ENCODE data around the gene CPHXL2.

Gene CPHXL2

DNA sequence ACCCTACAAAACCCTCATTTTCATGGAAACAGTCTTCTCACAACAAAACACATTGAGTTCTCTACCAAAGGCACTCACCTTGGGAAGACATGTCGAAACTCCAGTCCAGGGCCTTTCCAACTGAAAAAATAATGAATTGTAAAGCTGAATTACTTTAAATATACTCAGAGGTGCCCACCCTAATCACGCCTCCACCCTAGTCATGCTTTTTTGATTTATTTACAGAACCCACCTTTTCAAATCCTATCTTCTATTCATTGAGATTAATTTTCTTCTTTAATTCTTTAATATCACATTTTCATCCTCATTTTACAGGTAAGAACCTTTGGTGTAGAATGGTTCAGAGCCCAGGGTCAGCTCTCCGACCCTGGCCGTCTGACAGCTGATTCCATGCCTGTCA lies at the start of gene CPHXL2:
Gene CPHXL2, minus strand, starts transcription at position 101 of the 400 bp plus-strand sequence. Its CDS starts 10 bp downstream, at position 91.
- no peak for DNase-seq

DNA sequence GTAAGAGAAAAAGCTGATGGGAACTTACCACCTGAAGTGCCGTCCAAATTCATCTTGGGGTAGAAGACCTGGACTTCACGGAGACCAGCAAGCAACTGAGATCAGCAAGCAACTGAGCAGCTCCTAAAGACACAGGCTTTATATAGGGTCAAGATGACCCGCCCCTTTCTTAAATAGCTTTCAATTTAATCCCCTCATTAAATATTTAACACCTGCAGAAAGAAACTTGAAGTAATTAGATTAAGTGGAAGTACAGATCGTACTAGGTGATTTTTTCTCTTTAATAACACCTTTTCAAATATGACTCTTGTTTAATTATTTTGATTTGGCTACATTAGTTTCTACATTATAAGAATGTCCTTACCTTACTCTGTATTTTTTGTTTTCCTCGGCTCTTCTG lies 49.6 kb upstream of the CPHXL2 start, which contains the start of gene CPHXL:
Gene CPHXL, minus strand, starts transcription at position 101 of the 400 bp plus-strand sequence. Its CDS starts 48 bp downstream, at position 53.
- no peak for DNase-seq

DNA sequence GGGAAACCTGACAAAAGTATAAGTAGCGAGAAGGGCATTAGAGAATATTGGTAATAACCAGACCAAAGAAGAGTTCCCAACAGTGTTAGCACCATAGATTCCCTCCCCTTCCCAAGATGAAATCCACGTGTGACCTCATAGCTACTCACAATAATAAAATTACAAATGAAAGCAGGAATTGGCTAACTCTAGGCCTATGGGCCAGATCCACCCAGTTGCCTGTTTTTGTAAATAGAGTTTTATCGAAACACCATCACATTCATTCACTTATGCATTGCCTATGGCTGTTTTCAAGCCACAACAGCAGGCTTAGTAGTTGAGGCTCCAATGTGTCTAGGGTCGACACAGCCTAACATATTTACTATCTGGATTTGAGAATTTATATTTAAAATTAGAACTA lies 41.6 kb upstream of the CPHXL2 start:
- DNase-seq, result no peak

DNA sequence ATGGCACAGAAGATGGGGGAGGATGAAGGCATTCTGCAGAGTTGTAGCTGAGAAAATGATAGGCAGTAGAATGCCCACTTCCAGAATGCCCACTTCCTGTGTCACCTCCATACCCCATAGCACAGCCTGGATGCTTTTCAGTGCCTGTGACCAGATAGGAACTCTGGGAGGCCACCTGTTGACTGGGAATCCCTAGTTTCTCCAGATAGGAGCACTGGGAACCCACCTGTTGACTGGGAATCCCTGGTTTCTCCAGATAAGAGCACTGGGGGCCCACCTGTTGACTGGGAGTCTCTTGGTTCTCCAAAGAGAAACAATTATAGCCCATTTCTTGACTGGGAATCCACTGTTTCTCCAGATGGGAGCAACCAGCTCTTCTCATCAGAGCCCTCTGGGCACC lies 37.9 kb upstream of the CPHXL2 start:
- DNase-seq, result no peak

DNA sequence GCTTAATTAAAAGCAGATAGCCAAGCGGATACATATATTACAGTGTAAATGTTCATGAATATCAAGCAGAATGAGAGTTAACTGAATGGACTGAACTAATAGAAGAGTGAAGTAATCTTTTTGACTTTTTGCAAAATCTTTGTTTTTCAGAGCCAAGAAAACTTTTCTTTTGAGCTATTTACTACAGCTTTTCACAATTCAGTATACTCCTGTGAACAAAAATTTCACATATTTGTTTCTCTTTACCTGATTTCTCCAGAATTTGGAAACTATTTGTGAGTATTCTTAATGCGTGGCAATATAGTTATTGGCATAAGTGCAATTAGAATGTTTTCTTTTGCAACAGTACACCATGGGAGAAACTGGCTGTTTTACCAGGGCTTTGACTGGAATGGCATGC lies 33.5 kb upstream of the CPHXL2 start:
- DNase-seq, result no peak

DNA sequence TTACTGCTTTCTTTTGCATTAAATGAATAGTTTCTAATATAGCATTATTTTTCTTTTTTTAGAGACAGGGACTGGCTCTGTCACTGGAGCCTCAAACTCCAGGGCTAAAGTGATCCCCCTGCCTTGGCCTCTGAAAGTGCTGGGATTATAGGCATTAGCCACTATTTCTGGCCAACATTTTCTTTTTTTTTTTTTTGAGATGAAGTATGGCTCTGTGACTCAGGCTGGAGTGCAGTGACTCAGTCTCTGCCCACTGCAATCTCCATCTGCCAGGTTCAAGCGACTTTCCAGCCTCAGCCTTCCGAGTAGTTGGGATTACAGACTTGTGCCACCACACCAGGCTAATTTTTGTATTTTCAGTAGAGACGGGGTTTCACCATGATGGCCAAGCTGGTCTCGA lies 26.5 kb upstream of the CPHXL2 start:
- peak; percentile 5 for DNase-seq

DNA sequence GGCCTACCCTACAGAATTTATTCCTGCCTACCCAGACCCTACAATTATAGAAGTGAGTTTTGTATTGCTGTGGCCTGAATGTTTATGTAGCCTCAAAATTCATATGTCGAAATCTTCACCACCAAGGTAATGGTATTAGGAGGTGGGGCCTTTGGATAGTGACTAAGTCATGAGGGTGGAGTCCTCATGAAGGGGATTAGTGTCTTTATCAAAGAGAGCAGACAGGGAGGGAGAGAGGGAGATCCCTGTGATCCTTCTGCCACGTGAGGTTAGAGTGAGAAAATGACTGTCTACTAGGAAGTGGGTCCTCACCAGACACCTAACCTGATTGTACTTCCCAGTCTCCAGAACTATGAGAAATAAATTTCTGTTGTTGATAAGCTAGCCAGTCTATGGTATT lies 25.4 kb upstream of the CPHXL2 start:
- DNase-seq, result no peak

DNA sequence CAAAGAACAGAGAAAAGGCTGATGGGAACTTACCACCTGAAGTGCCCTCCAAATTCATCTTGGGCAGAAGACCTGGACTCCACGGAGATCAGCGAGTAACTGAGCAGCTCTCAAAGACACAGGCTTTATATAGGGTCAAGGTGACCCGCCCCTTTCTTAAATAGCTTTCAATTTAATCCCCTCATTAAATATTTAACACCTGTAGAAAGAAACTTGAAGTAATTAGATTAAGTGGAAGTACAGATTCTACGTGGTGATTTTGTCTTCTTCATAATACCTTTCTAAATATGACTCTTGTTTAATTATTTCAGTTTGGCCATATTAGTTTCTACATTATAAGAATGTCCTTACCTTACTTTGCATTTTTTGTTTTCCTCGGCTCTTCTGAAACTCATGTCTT lies 24.6 kb upstream of the CPHXL2 start, which contains the start of gene DUXB:
Gene DUXB, minus strand, starts transcription at position 101 of the 400 bp plus-strand sequence. Its CDS starts 43 bp downstream, at position 58.
- DNase-seq, result no peak

DNA sequence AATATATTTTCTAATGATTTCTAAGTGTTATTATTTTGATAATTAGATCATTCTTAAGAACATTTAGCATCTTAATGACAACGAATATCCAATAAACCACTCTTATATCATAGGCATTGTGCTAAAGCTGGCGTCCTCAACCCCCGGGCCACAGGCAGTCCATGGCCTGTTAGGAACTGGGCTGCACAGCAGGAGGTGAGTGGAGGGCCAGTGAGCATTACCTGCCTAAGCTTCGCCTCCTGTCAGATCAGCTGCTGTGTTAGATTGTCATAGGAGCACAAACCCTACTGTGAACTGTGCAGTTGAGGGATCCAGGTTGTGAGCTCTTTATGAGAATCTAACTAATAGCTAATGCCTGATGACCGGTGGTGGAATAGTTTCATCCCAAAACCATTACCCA lies 20.8 kb upstream of the CPHXL2 start:
- no peak for DNase-seq

DNA sequence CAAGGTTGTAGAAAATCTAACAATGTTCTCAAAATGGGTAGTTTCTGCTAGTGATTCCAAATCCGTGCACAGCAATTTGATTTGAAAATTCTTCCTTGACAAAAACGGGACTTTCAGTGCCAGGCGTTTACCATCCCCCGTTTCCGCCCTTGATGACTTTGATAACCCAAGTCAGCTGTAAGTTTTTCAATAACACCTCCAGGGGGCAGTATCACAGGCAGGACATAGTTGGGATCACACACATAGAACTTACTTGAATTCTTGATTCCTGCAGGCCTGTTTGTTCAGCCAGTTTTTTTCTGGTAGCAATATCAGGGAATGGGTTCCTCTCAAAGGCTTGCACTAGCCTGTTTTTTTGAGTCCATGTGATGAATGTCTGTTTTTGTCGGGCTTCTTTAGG lies 18.9 kb upstream of the CPHXL2 start:
- no peak for DNase-seq

DNA sequence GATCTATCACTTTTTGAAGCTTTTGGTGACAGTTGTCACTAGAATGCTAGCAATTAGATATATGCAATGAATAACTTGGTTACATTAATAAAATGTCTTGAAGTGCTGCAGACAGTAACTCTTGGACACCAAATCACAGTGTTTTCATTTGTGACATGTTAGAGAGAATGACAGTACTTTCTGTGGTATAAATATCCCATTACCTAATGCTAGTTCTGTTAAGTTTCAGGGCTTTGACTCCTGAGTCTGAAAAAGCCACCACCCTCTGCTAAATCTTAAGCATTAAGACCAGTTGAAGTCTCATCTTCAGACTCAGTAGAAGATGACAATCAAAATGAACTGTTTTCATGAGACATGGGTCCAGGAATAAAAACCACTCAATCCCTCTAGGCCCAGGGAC lies 10.6 kb upstream of the CPHXL2 start:
- no peak for DNase-seq

DNA sequence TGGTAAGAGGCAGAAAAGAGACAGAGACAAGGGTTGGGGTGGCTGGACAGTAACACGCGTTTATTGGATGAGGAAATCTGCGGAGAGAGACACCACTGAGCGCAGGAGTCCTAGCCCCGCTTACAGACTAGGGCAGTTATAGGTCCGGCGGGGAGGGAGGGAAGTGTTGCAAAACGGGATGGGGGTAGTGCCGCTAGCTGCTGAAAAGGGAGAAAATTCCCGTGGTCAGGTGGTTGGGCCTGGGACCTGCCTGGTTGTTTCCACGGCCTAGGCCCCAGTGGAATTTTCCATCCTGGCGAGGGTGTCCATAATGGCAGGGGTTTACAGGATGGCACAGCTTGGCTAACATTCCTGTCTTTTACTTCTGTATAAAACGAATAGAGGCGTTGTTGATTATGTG lies 5.5 kb upstream of the CPHXL2 start:
- no peak for DNase-seq

DNA sequence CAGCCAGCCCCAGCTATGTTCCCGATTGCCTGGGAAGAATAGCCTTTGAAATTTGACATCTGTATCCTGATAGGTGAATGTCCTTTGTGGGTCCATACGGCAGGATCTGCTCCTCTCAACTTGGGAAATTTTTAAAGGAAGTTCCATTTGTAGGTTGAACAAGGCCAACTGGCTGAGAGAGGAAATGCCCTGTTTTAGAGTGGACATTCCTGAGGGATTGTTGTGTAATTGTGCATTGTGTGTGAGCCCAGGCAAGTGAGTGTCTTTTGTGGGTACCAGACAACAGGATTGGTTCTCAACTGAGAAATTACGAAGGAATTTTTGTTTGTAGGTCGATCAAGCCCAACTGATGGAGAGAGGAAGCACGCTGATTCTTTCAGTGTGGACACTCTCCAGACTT lies 2.6 kb upstream of the CPHXL2 start:
- DNase-seq, result no peak

DNA sequence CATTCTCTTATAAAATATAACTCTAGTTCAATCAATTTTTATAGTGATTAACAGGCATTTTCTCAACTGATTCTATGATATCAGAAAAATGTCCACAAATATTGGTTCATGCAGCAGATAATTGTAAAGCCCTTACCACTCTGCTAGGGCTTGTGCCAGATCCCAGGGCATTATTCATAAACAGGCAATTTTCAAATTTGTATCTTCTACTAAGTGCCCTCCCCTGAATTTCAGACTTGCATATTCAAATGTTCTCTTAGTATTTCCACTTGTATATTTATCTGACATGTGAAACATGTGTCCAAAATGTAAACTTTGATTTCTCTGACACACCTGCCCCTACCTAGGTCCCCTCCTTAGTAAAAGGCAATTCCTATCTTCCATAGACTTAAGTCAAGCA lies 9.3 kb downstream of the CPHXL2 start:
- no peak for DNase-seq

DNA sequence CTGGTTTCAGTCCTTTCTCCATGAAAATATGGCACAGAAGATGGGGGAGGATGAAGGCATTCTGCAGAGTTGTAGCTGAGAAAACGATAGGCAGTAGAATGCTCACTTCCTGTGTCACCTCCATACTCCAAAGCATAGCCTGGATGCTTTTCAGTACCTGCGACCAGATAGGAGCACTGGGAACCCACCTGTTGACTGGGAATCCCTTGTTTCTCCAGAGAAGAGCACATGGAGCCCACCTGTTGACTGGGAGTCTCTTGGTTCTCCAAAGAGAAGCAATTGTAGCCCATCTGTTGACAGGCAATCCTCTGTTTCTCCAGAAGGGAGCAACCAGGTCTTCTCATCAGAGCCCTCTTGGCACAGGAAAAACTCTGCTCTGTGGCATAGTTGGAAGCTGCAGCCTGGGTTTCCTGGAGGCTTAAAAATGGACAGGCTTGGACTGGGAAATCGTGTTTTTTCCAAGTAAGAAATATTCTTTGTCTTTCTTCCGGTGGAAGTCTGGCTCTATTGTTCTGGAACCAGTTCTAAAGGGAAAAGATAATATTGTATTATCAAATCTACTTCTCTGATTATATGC lies 16.0 kb downstream of the CPHXL2 start:
- no peak for DNase-seq

DNA sequence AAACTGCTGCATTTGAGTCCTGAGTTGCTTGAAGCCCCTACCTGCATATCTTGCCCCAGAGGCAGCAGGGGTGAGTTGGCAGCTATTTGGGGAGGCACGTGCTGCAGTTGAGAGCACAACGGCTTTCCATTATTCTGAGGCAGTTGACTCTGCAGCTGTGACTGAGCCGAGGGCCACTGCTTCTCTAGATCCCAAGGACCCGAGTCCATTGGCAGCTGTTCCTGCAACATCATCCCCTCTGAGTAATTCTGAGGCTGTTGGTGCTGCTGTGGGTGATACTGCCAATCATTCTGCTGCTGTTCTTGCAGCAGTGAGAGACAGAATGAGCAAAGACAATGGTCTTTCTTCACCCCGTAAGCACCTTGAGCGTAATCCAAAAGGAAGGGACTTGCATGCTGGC lies 16.5 kb downstream of the CPHXL2 start:
- no peak for DNase-seq

DNA sequence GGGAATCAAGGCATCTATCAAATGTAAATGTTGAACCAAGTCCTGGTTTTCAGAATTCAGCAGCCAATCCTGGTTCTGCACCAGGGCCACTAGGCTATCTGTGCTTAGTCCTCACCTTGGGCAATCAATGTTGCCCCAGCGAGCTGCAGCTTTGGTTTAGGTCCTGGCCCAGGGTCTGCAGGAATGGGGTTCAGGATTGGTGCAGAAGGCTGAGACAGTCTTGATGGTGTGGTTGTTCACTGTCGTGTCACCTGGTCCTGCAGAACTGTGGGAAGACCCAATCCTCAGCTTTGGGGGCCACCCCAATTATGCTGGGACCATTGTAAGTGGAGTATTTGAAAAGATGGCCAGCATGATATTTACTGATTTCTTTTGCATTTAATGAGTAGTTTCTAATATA lies 18.6 kb downstream of the CPHXL2 start:
- no peak for DNase-seq

DNA sequence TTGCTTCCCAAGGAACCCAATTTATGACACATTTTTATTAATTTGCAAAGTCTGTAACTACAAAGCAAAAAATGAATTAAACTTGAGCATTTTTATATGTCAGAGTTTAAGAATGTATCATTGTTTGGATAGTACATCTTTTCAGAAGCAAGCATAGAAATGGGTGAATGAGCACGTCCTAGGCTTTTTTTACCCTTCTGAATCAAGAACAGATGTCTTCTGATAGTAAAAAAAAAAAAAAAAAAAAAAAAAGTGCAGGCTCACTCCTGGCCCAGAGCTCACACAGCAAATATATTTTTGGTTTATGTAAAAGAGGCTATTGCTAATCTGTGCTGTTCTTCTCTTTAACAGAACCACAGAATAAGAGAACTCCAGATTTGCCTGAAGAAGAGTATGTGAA lies 22.9 kb downstream of the CPHXL2 start:
- peak; percentile 12 for DNase-seq

DNA sequence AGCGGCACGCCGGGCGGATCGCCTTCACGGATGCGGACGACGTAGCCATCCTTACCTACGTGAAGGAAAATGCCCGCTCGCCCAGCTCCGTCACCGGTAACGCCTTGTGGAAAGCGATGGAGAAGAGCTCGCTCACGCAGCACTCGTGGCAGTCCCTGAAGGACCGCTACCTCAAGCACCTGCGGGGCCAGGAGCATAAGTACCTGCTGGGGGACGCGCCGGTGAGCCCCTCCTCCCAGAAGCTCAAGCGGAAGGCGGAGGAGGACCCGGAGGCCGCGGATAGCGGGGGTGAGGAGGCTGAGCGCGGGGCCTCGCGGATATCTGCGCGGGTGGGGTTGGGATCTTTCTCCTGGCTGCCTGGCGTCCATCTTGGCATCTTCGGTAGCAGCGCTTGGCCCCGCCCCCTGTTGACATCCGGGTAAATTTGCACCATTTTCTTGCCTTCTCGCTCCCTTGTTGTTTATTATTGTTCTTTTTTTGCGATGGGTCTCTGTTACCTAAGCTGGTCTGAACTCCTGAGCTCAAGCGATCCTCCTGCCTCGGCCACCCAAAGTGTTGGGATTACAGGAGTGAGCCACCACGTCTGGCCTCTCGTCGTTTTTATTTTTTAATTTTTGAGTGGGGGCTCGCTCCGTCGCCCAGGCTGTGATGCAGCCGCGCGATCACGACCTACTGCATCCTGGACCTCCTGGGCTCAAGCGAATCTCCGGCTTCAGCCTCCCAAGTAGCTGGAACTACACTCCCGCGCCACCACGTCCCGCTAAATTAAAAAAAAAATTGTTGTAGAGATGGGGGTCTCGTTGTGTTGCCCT lies 28.3 kb downstream of the CPHXL2 start:
- DNase-seq, result peak; percentile 72

DNA sequence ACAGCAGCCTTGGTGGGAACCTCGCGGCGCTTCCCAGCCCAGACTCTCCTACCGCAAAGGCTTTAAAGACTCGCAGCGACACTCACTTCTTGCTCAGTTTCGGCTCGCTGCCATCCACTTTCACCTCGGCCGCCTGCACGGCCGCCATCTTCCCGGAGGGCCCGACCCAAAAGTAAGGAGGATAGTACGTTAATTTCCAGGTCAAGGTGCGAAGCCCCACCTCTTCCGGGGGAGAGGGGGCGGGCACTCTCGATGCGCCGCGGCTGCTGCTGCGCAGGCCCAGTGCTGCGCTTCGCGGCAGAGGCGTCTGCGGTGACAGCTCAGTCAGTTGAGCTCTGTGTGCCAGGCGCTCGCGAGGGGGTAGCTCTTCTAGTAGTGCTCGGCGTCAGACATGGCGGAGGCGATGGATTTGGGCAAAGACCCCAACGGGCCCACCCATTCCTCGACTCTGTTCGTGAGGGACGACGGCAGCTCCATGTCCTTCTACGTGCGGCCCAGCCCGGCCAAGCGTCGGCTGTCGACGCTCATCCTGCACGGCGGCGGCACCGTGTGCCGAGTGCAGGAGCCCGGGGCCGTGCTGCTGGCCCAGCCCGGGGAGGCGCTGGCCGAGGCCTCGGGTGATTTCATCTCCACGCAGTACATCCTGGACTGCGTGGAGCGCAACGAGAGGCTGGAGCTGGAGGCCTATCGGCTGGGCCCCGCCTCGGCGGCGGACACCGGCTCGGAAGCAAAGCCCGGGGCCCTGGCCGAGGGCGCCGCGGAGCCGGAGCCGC lies 29.1 kb downstream of the CPHXL2 start, which contains the start of the genes KARS1 and TERF2IP:
Gene KARS1, minus strand, starts transcription at position 174 of the 773 bp plus-strand sequence. Its CDS starts 26 bp downstream, at position 148.
Gene TERF2IP, plus strand, starts transcription at position 282 of the 773 bp plus-strand sequence. Its CDS starts 110 bp downstream, at position 392.
- DNase-seq, result peak; percentile 93

DNA sequence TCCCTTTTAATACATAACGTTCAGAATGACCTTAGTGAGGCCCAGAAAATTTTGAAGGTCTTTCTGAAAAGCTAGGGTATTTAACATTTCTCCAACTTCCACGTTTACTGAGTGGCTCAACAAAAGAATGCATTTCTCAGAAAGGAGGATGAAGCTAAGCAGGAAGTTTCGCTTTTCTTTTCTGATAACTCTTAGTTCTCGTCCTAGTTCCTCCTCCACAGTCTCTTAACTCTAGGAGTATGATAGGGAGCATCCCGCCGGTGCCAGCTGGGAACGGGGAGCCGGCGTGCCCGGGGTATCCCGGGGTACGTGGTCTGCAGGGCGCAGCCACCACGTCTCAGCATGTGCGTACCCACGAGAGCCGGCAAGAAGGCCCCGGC lies 29.7 kb downstream of the CPHXL2 start:
- no peak for DNase-seq

DNA sequence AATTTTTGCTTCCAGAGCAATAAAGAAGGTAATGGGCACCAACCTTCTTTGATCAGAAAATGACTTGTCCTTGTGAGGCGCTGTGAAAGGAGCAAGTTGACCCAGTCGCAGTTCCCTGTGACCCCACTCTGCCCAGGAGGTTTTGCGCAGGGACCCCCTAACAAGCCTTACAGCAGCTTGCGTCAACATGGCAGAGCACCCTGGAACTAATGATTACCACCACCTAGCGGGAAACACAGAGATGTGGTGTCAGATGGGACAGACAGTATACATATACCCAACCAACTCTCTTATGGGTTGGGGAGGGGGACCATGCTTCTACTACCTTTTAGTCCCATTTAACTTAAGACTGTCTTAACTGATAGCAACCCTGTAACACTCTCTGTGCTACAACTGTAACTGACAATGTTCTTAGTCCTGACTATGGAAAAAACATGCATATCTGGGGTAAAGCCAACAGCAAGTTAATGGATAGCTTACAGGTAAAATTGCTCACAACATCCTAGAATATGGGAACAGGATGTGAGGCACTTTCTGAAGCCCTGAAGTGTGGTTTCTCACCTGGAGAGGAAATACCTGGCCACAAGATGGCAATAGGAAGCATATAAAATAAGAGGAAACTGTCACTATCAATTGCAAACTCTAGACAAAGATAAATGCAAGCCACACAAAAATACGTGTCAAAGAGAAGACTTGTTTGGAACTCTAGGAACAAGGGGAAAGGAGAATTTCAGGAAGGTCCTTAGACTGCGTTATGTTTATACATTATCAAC lies 32.4 kb downstream of the CPHXL2 start:
- DNase-seq, result no peak

DNA sequence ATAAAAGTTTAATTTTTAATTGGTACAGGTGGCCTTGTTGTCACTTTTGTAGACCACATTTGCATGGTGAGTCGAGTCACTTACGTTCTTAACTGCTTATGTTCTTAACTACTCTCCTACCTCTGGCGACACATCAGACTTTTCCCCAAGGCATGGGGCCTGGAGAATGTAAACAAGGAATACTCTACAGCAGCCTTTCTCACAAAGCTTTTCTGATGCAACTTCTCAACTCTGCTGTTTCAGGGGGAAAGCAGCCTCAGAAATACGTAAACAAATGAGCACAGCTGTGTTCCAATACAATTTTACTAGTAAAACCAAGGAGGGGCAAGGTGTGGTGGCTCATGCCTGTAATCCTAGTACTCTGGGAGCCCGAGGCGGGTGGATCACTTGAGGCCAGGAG lies 36.2 kb downstream of the CPHXL2 start:
- DNase-seq, result no peak
